ENCODE measurements around the gene SUCLA2.

DNA sequence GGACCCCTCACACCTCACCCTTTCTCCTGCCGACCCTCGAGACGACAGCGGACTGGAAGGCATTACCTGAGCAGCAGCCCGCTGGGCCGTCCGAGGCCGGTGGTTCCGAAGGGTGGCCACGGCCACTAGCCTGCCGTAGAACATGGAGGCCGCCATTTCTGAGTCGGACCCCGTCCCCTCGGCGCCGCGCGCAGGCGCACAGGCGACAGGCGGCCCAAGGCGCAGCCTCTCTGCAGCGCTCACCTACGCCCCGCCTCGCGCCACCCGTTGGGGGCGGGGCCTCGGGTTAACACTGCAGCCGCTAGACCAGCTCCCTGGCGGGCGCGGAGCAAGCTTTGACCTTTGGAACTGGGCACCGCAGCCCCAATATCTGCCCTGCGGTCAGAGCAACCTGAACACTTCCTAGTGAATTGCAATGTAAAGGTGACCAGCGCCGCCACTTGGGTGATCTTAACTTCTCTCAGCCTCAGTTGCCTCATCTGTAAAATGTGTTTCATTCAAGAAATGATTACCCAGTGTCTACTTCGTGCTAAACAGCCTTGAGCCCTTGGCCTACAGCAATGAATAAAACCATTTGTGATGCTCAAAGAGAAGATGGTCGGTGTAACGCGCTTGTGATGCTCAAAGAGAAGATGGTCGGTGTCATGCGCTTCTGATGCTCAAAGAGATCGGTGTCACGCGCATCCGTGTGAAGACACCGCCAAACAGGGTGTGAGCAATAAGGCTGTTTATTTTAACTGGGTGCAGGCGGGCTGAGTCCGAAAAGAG, at the start of gene SUCLA2:
- no peak for TF ChIP-seq POLR2A (IDR thresholded peaks at IDR 0.05)
- TF ChIP-seq, protein P1, sequence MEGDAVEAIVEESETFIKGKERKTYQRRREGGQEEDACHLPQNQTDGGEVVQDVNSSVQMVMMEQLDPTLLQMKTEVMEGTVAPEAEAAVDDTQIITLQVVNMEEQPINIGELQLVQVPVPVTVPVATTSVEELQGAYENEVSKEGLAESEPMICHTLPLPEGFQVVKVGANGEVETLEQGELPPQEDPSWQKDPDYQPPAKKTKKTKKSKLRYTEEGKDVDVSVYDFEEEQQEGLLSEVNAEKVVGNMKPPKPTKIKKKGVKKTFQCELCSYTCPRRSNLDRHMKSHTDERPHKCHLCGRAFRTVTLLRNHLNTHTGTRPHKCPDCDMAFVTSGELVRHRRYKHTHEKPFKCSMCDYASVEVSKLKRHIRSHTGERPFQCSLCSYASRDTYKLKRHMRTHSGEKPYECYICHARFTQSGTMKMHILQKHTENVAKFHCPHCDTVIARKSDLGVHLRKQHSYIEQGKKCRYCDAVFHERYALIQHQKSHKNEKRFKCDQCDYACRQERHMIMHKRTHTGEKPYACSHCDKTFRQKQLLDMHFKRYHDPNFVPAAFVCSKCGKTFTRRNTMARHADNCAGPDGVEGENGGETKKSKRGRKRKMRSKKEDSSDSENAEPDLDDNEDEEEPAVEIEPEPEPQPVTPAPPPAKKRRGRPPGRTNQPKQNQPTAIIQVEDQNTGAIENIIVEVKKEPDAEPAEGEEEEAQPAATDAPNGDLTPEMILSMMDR (IDR thresholded peaks at IDR 0.05): no peak

Data from testis (tissue), 2 donors.